Muscle layer of duodenum (tissue), 2 donors: ENCODE data around the gene TMEM185A.
"Not testable (repeated sequence)": the region's sequence is repeated elsewhere in the genome, so short reads cannot be mapped to it uniquely, and the experiment has no call there.

ENCODE experiments used
- H3K27ac ChIP-seq: one replicate; pipeline ENCODE4 v1.7.0; 2013; ENCODE audit warnings: mild to moderate bottlenecking, low read length
- H3K27me3 ChIP-seq: one replicate; pipeline ENCODE4 v1.7.0; 2013; ENCODE audit warnings: low read depth, mild to moderate bottlenecking, control low read depth, low read length
- H3K36me3 ChIP-seq, 2 donors: one replicate each; pipeline ENCODE4 v1.7.0; 2013; ENCODE audit warnings: low read length in 2 of 2, control low read depth in 1 of 2, mild to moderate bottlenecking in 1 of 2; ENCODE audit not compliant: insufficient read depth in 2 of 2, control insufficient read depth in 1 of 2
- H3K4me1 ChIP-seq, 2 donors: one replicate each; pipeline ENCODE4 v1.7.0; 2013; ENCODE audit warnings: low read length in 2 of 2, mild to moderate bottlenecking in 2 of 2, control low read depth in 1 of 2, moderate library complexity in 1 of 2; ENCODE audit not compliant: insufficient read depth in 2 of 2, control insufficient read depth in 1 of 2
- H3K4me3 ChIP-seq, 2 donors: one replicate each; pipeline ENCODE4 v1.7.0; 2013; ENCODE audit warnings: low read length in 2 of 2, low read depth in 1 of 2, mild to moderate bottlenecking in 1 of 2
- H3K9me3 ChIP-seq, 2 donors: one replicate each; pipeline ENCODE4 v1.7.0; 2013; ENCODE audit warnings: low read length in 2 of 2, control low read depth in 1 of 2, mild to moderate bottlenecking in 1 of 2; ENCODE audit not compliant: control insufficient read depth in 1 of 2
- donor health status: healthy.

TMEM185A gene

GRCh38 chrX:149643496-149643895 lies 11.9 kb upstream of the TMEM185A start:
- no peaks in the 10 kb centered on the region for H3K36me3 ChIP-seq
- no peak overlapping the region for H3K4me3 ChIP-seq
- no peaks in the 10 kb centered on the region for H3K27me3 ChIP-seq
- H3K4me1 ChIP-seq: no peaks in the 10 kb centered on the region
- no peaks in the 10 kb centered on the region for H3K9me3 ChIP-seq
- no peak overlapping the region for H3K27ac ChIP-seq

DNA sequence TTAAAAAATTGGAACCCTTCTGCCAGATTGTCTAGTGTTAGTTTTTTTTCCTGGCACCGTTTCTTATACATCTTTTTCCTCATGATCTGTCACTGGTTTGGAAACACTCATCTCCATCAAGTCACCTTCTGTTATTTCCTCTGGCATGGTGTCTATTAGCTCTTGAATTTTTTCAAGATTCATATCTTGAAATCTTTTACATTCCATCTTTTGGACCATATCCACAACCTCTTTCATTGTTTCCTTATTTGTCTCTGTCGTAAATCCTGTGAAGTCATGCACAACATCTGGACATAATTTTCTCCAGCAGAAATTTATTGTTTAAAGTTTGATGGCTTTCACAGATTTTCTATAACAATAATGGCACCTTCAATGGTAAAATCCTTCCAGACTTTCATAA lies 10.2 kb upstream of the TMEM185A start:
- Histone ChIP-seq H3K4me1 (no peaks in the 10 kb centered on the region), H3K9me3 (no peaks in the 10 kb centered on the region), H3K36me3 (no peaks in the 10 kb centered on the region), H3K27ac (no peak overlapping the region), H3K27me3 (no peaks in the 10 kb centered on the region), H3K4me3 (no peak overlapping the region)

GRCh38 chrX:149641432-149641831 lies 9.8 kb upstream of the TMEM185A start:
- H3K4me3 ChIP-seq: no peak overlapping the region
- H3K27ac ChIP-seq: no peak overlapping the region
- H3K36me3 ChIP-seq: no peaks in the 10 kb centered on the region
- H3K27me3 ChIP-seq: no peaks in the 10 kb centered on the region
- no peaks in the 10 kb centered on the region for H3K9me3 ChIP-seq
- H3K4me1 ChIP-seq: no peaks in the 10 kb centered on the region

- no peaks in the 10 kb centered on the region for H3K27me3 ChIP-seq
- no peaks in the 10 kb centered on the region for H3K9me3 ChIP-seq
- H3K27ac ChIP-seq: no peak overlapping the region
- no peaks in the 10 kb centered on the region for H3K4me1 ChIP-seq
- no peak overlapping the region for H3K4me3 ChIP-seq
- no peaks in the 10 kb centered on the region for H3K36me3 ChIP-seq
Measured at GRCh38 chrX:149639568-149639967, 8.0 kb upstream of the TMEM185A start.

GRCh38 chrX:149638860-149639259 lies 7.3 kb upstream of the TMEM185A start:
- no peak overlapping the region for H3K4me3 ChIP-seq
- H3K9me3 ChIP-seq: no peaks in the 10 kb centered on the region
- H3K36me3 ChIP-seq: no peaks in the 10 kb centered on the region
- H3K27ac ChIP-seq: no peak overlapping the region
- no peaks in the 10 kb centered on the region for H3K27me3 ChIP-seq
- no peaks in the 10 kb centered on the region for H3K4me1 ChIP-seq

- Histone ChIP-seq H3K27ac (no peak overlapping the region), H3K4me1 (peaks cover 0 to 11% of the 10 kb centered on the region in 2 donors), H3K27me3 (no peaks in the 10 kb centered on the region), H3K4me3 (no peak overlapping the region), H3K9me3 (no peaks in the 10 kb centered on the region), H3K36me3 (no peaks in the 10 kb centered on the region)
Measured at GRCh38 chrX:149633511-149633910, 1.9 kb upstream of the TMEM185A start.

- Histone ChIP-seq H3K27me3 (no peaks in the 10 kb centered on the region), H3K36me3 (no peaks in the 10 kb centered on the region), H3K4me3 (peak overlapping the region; percentile 61 to 75), H3K9me3 (no peaks in the 10 kb centered on the region), H3K27ac (peak overlapping the region; percentile 5), H3K4me1 (peaks cover 0 to 11% of the 10 kb centered on the region in 2 donors)
Measured at GRCh38 chrX:149630681-149631233, 835 bp downstream of the TMEM185A start.

DNA sequence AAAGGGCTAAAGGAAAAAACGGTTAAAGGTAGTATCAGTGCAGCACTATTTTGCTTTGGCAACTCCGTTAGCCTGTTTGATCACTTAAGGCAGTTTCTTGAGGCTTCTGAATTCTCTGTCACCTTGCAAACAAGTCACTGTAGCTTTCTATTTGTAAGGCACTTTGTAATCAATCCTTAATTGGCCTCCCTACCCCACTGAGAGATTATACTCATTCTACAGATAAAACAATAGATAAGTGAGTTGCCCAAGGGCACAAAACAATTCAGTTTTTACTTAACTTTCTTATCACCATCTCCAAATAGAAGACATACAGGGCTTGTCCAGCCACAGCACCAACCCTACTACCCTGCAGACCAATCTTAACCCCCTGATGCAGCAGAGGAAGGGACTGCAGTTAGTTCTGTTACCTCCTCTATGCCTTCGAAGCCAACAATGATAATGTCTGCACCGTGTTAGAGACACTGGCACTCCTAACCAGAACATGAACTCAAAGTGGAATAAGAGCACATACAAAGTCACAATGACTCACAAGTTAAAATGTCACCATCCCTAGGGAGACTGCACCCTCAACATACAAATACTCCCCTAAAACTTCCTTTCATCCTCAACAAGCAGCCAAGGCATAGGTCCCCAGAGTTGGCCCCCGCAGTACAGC lies 1.7 kb downstream of the TMEM185A start:
- H3K27me3 ChIP-seq: no peaks in the 10 kb centered on the region
- no peak overlapping the region for H3K27ac ChIP-seq
- H3K4me3 ChIP-seq: peak overlapping the region; percentile 61 to 75
- peaks cover 0 to 11% of the 10 kb centered on the region in 2 donors for H3K4me1 ChIP-seq
- no peaks in the 10 kb centered on the region for H3K36me3 ChIP-seq
- H3K9me3 ChIP-seq: no peaks in the 10 kb centered on the region

- H3K4me1 ChIP-seq: peaks cover 0 to 17% of the 10 kb centered on the region in 2 donors
- H3K27ac ChIP-seq: no peak overlapping the region
- no peaks in the 10 kb centered on the region for H3K36me3 ChIP-seq
- no peak overlapping the region for H3K4me3 ChIP-seq
- H3K9me3 ChIP-seq: no peaks in the 10 kb centered on the region
- no peaks in the 10 kb centered on the region for H3K27me3 ChIP-seq
Measured at GRCh38 chrX:149628768-149629167, 2.8 kb downstream of the TMEM185A start.

DNA sequence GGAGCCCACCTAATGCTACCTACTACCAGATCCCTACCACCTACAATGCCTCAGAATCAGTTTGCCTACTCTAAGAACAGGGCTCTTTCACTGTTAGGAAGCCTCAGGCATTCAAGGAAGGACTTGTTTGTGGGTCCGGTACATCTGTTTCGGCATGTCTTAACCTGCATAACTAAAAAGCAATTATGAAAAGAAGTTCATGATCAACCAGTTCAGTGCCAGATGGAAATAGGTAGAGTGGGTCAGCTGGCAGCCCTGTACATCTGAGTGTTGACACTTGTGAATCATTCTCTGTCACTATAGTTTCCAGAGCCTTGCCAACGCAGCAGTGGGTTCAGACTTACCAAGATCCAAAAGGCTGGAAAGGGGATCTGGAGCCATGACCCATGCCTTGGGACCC lies 3.3 kb downstream of the TMEM185A start:
- Histone ChIP-seq H3K9me3 (no peaks in the 10 kb centered on the region), H3K27ac (no peak overlapping the region), H3K36me3 (no peaks in the 10 kb centered on the region)

GRCh38 chrX:149626829-149627228 lies 4.8 kb downstream of the TMEM185A start:
- H3K4me1 ChIP-seq: peaks cover 0 to 19% of the 10 kb centered on the region in 2 donors
- not testable (repeated sequence) for H3K27me3 ChIP-seq, H3K27ac ChIP-seq, H3K9me3 ChIP-seq, H3K4me3 ChIP-seq, H3K36me3 ChIP-seq

More for the DNA sequence above, 3.3 kb downstream of the TMEM185A start:
- peaks cover 0 to 19% of the 10 kb centered on the region in 2 donors for H3K4me1 ChIP-seq
- H3K4me3 ChIP-seq: no peak overlapping the region
- no peaks in the 10 kb centered on the region for H3K27me3 ChIP-seq

- not testable (repeated sequence) for H3K9me3 ChIP-seq, H3K27me3 ChIP-seq, H3K36me3 ChIP-seq, H3K4me3 ChIP-seq, H3K27ac ChIP-seq, H3K4me1 ChIP-seq
Measured at GRCh38 chrX:149619662-149620061, 11.9 kb downstream of the TMEM185A start.
